Endothelial cell (in vitro differentiated cells): ENCODE results near the gene TMEM43. TPM values are rescaled to one million over a fixed set of nuclear protein-coding genes. Genes with fewer than 3 reads are reported as not detected.

Experiments
- DNase-seq: peaks from one replicate; pipeline ENCODE4 v3.0.0; 2021; ENCODE audit warnings: low spot score
- H3K27ac Mint-ChIP-seq: one replicate; pipeline ENCODE4 v1.8.0; 2021; ENCODE audit warnings: mixed read lengths, inconsistent platforms; ENCODE audit not compliant: unreplicated experiment
- H3K27me3 Mint-ChIP-seq: one replicate; pipeline ENCODE4 v1.8.0; 2021; ENCODE audit warnings: mild to moderate bottlenecking, moderate library complexity, mixed read lengths, inconsistent platforms; ENCODE audit not compliant: unreplicated experiment
- H3K36me3 Mint-ChIP-seq: one replicate; pipeline ENCODE4 v1.8.0; 2021; ENCODE audit warnings: mild to moderate bottlenecking, low read depth, mixed read lengths, inconsistent platforms; ENCODE audit not compliant: unreplicated experiment
- H3K4me1 Mint-ChIP-seq: one replicate; pipeline ENCODE4 v1.8.0; 2021; ENCODE audit warnings: mild to moderate bottlenecking, mixed read lengths, inconsistent platforms; ENCODE audit not compliant: unreplicated experiment
- H3K4me3 Mint-ChIP-seq: one replicate; pipeline ENCODE4 v1.8.0; 2021; ENCODE audit warnings: mild to moderate bottlenecking, mixed read lengths, inconsistent platforms; ENCODE audit not compliant: unreplicated experiment
- H3K9me3 Mint-ChIP-seq: one replicate; pipeline ENCODE4 v1.8.0; 2021; ENCODE audit warnings: mixed read lengths, inconsistent platforms; ENCODE audit not compliant: unreplicated experiment
- CTCF ChIP-seq: fragments of 200-600 bp; sonication (generic); IDR thresholded peaks from one replicate; pipeline ENCODE4 v1.5.0; 2021; ENCODE audit warnings: antibody characterized with exemption; ENCODE audit not compliant: unreplicated experiment
- total RNA-seq: library from RNA; stranded (reverse); fragmentation: NEBNext Ultra II Directional; extraction: Animal tissue kit (Norgen Biotek cat#: 25700); gene quantifications from one replicate; pipeline ENCODE4 v1.2.1, GENCODE V29; 2021; ENCODE audit not compliant: unreplicated experiment

TMEM43 gene
- total RNA-seq, 1 donor from 2014 or later, result 31.9 TPM

- TF ChIP-seq CTCF, result no peak
- DNase-seq, result no peak
- H3K4me1 Mint-ChIP-seq, result peaks cover 43% of the 10 kb centered on the region
- H3K27me3 Mint-ChIP-seq, result peaks cover 13% of the 10 kb centered on the region
- H3K27ac Mint-ChIP-seq, result peak overlapping the region; percentile 57
- peak overlapping the region; percentile 93 for H3K4me3 Mint-ChIP-seq
- no peaks in the 10 kb centered on the region for H3K9me3 Mint-ChIP-seq
- peaks cover 28% of the 10 kb centered on the region for H3K36me3 Mint-ChIP-seq
Observed at GRCh38 chr3:14123308-14124222, 1.3 kb upstream of the TMEM43 start.

- peak; percentile 37 for DNase-seq
- H3K9me3 Mint-ChIP-seq, result no peaks in the 10 kb centered on the region
- H3K27ac Mint-ChIP-seq, result peak overlapping the region; percentile 57
- no peak for TF ChIP-seq CTCF
- H3K4me3 Mint-ChIP-seq, result peak overlapping the region; percentile 93
- peaks cover 31% of the 10 kb centered on the region for H3K36me3 Mint-ChIP-seq
- H3K4me1 Mint-ChIP-seq, result peaks cover 40% of the 10 kb centered on the region
- peaks cover 13% of the 10 kb centered on the region for H3K27me3 Mint-ChIP-seq
Observed at GRCh38 chr3:14124223-14124614, 633 bp upstream of the TMEM43 start.

DNA sequence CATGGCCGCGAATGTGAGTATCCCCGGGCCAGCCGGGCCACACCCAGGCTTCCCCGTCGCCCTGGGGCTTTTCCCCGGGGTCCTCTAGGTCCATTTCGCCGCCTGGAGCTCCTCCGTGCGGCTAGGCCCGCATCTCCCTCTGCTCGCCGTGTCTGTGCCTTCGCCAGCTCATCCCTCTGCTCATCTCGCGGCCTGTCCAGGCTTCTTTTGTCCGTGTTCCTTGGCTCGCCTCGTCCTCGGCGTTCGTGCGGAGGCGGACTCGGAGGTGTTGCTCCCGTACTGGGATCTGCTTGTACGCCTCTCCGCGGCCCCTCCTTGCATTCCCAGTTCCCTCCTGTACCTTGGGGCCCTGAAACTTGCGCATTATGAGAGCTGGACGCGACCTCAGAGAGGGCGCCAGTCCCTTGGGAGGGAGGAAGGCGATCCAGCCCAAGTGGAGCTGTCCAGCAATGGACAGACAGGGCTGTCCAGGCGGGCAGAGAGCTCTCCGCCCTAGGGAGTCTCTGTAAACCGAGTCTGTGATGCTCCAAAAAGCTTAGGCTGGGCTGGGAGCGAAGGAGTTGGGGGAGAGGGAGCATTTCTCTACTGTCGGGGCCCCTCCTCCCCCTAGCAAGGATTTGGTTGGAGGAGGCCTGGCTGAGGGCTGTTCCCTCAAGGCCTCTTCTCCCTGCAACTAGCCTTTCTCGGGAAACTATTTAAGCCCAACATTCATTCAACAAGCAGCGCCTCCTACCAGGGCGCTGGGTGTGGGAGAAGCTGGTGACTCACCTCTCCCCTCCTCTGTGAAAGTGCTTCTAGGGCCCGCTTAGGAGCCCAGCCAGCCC is 553 bp downstream of the TMEM43 start:
- DNase-seq, result peak; percentile 58
- Mint-ChIP-seq H3K4me1 (peaks cover 37% of the 10 kb centered on the region), H3K27ac (peak overlapping the region; percentile 87), H3K27me3 (peaks cover 13% of the 10 kb centered on the region), H3K4me3 (peak overlapping the region; percentile 99), H3K9me3 (no peaks in the 10 kb centered on the region), H3K36me3 (peaks cover 36% of the 10 kb centered on the region)
- no peak for TF ChIP-seq CTCF

- TF ChIP-seq CTCF, result no peak
- Mint-ChIP-seq H3K9me3 (no peaks in the 10 kb centered on the region), H3K4me1 (peaks cover 34% of the 10 kb centered on the region), H3K27me3 (peaks cover 13% of the 10 kb centered on the region), H3K4me3 (peak overlapping the region; percentile 99), H3K36me3 (peaks cover 32% of the 10 kb centered on the region), H3K27ac (peak overlapping the region; percentile 64)
- no peak for DNase-seq
Observed at GRCh38 chr3:14126017-14126886, 1.4 kb downstream of the TMEM43 start.
